LNCAP (cell line): ENCODE data around the gene VAPB.

Experiments used
- TF ChIP-seq, protein P1 (sequence below): fragments of 450-650 bp; IDR thresholded peaks from 2 replicates; pipeline ENCODE4 v1.5.1; 2017; ENCODE audit warnings: mild to moderate bottlenecking

VAPB gene

DNA sequence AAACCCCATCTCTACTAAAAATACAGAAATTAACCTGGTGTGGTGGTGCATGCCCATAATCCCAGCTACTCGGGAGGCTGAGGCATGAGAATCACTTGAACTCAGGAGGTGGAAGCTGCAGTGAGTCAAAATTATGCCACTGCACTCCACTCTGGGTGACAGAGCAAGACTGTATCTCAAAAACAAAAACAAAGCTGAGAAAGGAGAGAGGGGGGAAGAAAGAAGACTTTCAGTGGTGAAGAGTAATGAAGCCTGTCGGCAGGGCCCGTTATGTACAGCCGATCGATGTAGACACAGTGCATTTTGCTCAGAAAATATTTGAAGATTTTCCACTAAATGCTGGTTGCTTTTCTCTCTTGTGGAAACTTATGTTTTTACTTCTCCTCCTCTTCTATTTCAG lies 13.8 kb downstream of the VAPB start:
- TF ChIP-seq, protein P1, sequence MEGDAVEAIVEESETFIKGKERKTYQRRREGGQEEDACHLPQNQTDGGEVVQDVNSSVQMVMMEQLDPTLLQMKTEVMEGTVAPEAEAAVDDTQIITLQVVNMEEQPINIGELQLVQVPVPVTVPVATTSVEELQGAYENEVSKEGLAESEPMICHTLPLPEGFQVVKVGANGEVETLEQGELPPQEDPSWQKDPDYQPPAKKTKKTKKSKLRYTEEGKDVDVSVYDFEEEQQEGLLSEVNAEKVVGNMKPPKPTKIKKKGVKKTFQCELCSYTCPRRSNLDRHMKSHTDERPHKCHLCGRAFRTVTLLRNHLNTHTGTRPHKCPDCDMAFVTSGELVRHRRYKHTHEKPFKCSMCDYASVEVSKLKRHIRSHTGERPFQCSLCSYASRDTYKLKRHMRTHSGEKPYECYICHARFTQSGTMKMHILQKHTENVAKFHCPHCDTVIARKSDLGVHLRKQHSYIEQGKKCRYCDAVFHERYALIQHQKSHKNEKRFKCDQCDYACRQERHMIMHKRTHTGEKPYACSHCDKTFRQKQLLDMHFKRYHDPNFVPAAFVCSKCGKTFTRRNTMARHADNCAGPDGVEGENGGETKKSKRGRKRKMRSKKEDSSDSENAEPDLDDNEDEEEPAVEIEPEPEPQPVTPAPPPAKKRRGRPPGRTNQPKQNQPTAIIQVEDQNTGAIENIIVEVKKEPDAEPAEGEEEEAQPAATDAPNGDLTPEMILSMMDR: no peak

DNA sequence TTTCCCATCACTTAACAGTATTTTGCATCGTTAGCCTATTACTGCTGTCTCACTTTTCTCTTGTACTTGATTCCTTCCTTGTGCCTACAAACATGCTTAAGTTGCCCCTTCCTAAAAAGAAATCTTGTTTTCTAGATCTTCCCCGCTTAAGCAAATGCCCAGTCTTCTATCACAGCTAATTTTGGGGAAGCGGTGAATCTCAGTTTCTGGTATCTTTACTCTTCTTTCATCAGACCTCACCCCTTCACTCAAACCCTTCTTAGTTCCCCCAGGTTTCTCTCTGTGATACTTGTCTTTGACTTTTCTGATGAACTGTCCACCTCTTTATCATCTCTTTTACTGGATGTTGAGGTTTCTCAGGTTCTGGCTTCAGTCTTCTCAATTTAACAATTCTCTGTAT lies 14.2 kb downstream of the VAPB start:
- TF ChIP-seq, protein P1: no peak

DNA sequence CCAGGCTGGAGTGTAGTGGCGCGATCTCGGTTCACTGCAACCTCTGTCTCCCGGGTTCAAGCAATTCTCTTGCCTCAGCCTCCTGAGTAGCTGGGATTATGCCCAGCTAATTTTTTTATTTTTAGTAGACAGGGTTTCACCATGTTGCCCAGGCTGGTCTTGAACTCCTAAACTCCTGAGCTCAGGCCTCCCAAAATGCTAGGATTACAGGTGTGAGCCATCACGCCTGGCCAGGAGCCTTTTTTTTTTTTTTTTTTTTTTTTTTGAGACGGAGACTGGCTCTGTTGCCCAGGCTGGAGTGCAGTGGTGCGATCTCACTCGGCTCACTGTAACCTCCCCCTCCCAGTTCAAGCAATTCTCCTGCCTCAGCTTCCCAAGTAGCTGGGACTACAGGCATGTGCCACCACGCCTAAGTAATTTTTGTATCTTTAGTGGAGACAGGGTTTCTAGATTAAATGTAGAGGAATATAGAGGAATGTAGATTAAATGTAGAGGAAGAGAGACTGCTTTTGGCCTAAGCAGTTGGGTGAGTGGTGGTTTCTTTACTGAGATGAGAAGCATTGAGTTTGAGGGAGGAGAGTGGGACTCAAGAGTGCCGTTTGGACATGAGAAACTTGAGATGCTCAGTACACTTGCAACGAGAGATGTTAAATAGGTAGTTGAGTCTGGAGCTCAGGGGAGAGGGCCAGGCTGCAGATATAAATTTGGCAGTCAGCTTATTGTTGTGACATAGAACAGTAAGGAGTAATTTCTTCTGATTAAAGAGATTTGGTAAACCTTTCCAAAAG lies 16.7 kb downstream of the VAPB start:
- TF ChIP-seq, protein P1: no peak

DNA sequence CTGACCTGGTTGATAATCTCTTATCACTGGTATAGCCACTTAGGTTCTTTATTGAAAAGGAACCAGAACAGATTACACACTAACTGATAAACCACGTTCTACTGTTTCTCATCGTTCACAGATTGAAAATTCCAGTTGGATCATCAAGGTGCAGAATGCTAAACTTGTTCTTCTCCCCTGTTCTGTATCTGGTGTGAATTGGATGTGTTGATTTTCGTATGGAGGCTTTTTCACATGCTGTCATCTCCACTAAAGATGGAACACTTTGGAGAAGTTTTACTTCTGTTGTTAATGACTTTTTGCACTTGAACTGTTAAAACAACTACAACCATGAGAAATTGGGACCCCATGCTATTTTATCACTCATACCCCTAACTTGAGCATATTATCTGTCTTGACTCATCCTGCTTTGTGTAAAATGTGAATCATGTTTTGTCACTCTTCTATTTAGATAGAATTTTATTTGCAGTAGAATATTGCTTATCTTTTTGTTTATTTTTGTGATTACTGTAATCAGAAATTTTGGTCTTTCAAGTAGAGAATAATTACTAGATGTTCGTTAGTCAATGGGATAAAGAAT lies 17.5 kb downstream of the VAPB start:
- TF ChIP-seq, protein P1: no peak

DNA sequence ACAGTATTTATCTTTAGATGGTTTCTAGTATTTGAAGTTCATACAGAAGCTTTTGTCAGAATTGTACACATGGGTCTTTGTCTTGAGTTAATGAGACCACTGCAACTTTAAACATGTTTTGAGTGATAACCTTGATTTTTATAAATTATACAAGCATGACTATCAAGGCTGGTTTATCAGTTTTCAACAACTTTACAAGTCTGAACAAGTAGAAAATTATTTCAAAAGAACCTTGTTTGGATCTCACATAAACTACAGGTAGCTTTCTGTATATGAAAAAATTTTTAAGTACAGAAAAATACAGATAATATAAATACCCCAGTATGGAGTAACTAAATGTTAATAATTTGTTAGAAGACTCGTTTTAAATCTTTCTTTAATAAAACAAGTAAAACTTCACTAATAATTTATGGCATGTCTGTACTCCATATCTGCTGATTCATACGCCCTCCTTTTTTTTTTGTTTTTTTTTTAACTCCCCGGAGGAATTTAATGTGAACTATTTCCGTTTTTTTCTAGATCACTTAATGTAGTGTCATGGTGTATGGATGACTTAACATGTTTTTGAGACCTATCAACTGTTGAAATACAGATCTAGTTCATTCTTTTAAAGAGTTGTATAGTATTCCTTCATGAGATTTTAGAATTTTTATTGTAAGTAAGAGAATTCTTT lies 18.3 kb downstream of the VAPB start:
- TF ChIP-seq, protein P1: no peak

DNA sequence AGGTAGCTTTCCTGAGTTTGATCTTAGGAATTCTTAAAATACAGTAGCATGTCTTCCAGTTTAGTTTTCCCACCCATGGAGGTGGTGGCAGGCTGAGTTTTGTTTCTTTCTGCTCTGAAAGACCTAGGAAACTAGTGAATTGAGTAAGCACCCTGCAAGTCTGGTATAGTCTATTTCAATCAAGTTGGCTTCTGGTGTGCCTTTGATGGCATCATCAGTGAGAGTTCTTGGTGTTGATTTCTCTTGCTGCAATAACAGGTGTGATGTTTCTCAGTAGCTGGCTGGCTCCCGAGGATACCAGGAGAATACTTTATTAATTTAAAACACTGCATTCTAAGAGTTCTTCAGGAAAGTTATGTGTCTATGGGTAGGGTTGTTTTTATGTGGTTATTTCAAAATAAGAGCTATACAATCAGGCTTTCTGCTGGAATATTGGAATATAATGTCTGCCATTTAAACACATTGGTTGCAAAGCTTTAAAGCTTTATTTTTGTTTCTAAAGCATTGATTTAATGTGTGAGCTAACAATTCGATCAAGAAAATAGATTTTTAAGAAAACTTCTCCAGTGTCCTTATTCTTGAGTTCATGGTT lies 19.0 kb downstream of the VAPB start:
- TF ChIP-seq, protein P1: no peak

DNA sequence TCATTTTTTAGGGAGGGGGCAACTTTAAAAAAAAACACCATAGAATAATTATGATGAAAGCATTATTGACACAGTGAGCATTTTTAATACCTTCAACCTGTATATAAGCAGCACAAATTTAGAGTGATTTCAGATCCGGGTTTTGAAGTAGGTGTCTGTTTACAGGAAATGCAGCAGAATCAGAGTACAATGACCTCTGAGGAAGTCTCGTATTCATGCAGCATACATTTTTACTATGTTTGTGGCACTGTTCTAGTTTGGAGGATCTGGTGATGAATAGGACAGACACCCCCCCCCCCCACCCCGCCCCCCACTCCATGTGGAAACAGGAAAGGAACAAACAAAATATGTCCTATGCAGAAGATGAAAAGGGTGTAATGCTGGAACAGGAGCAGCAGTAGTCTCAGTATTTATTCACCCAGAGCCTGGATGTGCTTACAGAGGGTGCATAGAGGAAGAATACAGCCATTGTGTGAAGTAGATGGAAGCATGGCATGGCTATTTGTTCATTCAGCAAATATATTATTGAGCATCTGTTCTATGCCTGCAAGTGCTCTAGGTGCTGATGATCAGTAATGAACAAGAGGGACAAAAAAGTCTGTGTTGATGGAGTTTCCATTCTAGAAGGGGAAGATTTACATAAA lies 19.7 kb downstream of the VAPB start:
- TF ChIP-seq, protein P1: no peak
